Measurements from ENCODE around the gene KPTN.

DNA sequence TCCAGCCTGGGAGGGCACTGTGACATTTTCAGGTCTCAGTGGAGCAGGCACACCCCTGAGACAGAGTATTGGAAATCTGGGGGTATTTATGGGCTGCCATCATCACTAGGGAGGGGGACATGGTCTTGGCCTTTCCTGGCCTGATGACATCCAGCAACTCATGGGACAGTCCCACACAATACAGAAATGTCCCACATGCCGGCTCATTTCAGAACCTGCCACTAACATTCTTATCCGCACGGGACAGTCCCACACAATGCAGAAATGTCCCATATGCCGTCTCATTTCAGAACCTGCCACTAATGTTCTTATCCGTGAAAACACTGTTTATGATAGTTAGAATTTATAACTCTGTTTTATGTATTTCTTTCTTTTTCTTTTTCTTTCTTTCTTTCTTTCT is 22.1 kb downstream of the KPTN start:
- TF ChIP-seq POLR2AphosphoS5 (IDR thresholded peaks at IDR 0.05) (no peak), POLR2A (IDR thresholded peaks at IDR 0.05) (no peak)

All from upper lobe of left lung (tissue), 4 donors.